A549 (cell line): ENCODE data around the gene SLC5A5.

ENCODE experiments used
- PHF8 ChIP-seq: fragments of 200-600 bp; sonication (generic); IDR thresholded peaks from 2 replicates; pipeline ENCODE4 v1.6.1; 2016; ENCODE audit warnings: low read depth, mild to moderate bottlenecking, antibody characterized with exemption, moderate library complexity, borderline replicate concordance
- POLR2A ChIP-seq: IDR thresholded peaks from 2 replicates; pipeline ENCODE4 v1.6.1; 2012; ENCODE audit warnings: mild to moderate bottlenecking, low read length
- TF ChIP-seq, protein P1 (sequence below): fragments of >200 bp; sonication (Bioruptor Twin); formaldehyde crosslinking; IDR thresholded peaks from 3 replicates; pipeline ENCODE4 v1.5.1; 2016

DNA sequence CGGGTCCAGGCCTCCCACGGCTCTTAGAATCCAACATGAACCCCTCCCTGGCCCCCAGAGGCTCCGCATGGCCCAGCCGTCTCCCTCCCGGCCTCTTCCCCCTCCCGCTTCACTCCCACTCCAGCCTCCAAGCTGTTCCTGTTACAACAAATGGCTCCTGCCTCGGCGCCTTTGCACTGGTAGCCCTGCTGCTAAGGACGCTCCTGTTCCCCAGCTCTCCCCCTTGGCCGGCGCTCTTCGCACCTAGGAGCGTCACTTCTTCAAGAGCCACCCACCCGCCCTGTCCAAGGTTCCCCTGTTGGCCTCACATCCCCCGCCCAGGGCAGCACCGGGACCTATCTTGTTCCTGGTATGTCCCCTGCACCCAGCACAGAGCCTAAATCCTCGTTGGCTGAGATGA is 70.4 kb downstream of the SLC5A5 start:
- no peak for TF ChIP-seq POLR2A
- TF ChIP-seq PHF8 = no peak
- TF ChIP-seq, protein P1, sequence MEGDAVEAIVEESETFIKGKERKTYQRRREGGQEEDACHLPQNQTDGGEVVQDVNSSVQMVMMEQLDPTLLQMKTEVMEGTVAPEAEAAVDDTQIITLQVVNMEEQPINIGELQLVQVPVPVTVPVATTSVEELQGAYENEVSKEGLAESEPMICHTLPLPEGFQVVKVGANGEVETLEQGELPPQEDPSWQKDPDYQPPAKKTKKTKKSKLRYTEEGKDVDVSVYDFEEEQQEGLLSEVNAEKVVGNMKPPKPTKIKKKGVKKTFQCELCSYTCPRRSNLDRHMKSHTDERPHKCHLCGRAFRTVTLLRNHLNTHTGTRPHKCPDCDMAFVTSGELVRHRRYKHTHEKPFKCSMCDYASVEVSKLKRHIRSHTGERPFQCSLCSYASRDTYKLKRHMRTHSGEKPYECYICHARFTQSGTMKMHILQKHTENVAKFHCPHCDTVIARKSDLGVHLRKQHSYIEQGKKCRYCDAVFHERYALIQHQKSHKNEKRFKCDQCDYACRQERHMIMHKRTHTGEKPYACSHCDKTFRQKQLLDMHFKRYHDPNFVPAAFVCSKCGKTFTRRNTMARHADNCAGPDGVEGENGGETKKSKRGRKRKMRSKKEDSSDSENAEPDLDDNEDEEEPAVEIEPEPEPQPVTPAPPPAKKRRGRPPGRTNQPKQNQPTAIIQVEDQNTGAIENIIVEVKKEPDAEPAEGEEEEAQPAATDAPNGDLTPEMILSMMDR = no peak
